Right ventricle myocardium superior (tissue), 1 donor: Measurements from ENCODE around the gene LRRC8C. TPM values are rescaled to one million over a fixed set of nuclear protein-coding genes. Genes with fewer than 3 reads are reported as not detected.

Experiments
- total RNA-seq: library from RNA; stranded (reverse); fragmentation: NEBNext Ultra II Directional; extraction: Animal tissue kit (Norgen Biotek cat#: 25700); gene quantifications from one replicate; pipeline ENCODE4 v1.2.1, GENCODE V29; 2021
- donor health status: DM: no; HTN: yes; CAD: no; lungs with severe emphysema.

The LRRC8C gene
- total RNA-seq, 1 donor from 2014 or later = 5.9 TPM

Other genes with a start within 250 kb of the LRRC8C start
- 2.5 TPM for gene LRRC8B, start 108.3 kb upstream of the LRRC8C start, total RNA-seq
- 5.1 TPM for gene LRRC8D, start 187.9 kb downstream of the LRRC8C start, total RNA-seq